H1 (cell line): ENCODE results near the gene IRF2BP2. TPM values are rescaled to one million over a fixed set of nuclear protein-coding genes. Genes with fewer than 3 reads are reported as not detected.

Experiments
- CTCF ChIA-PET: fragments of 300-600 bp; sonication (Branson Sonifier 250); formaldehyde crosslinking; loops from one replicate; lab custom pipeline; 2021; ENCODE audit not compliant: partially characterized antibody; lab: Charles Lee
- POLR2A ChIA-PET: fragments of 300-600 bp; sonication (Branson Sonifier 250); formaldehyde crosslinking; loops from one replicate; lab custom pipeline; 2021; ENCODE audit warnings: inconsistent platforms; ENCODE audit not compliant: partially characterized antibody; lab: Charles Lee
- DNase-seq, 2 experiments: peaks; one replicate each; pipeline versions ENCODE4 v3.0.0 to v3.0.0-alpha.2; 2010 to 2022; ENCODE audit warnings: low spot score in 2 of 2, low read depth in 1 of 2, mixed read lengths in 1 of 2
- FAIRE-seq: peaks from 2 replicates; lab custom pipeline; 2011; peaks lifted over from hg19 to GRCh38; lab: Jason Lieb, UNC
- H2AFZ ChIP-seq: 2 replicates; pipeline ENCODE4 v1.8.1; 2012; ENCODE audit warnings: low read length, inconsistent platforms
- H2AK5ac ChIP-seq: 2 replicates; pipeline ENCODE4 v1.6.1; 2013; ENCODE audit warnings: low read depth, low read length
- H2BK120ac ChIP-seq: replicated peaks from 2 replicates; pipeline ENCODE3; 2013; ENCODE audit warnings: low read depth, low read length, inconsistent platforms
- H2BK12ac ChIP-seq: 2 replicates; pipeline ENCODE4 v1.6.1; 2013; ENCODE audit warnings: low read depth, low read length
- H2BK15ac ChIP-seq: 2 replicates; pipeline ENCODE4 v1.6.1; 2013; ENCODE audit warnings: low read length
- H2BK20ac ChIP-seq: 2 replicates; pipeline ENCODE4 v1.6.1; 2013; ENCODE audit warnings: low read length
- H2BK5ac ChIP-seq: 2 replicates; pipeline ENCODE4 v1.6.1; 2013; ENCODE audit warnings: low read depth, low read length
- H3K14ac ChIP-seq: 2 replicates; pipeline ENCODE4 v1.6.1; 2013; ENCODE audit warnings: inconsistent platforms; ENCODE audit not compliant: insufficient read length
- H3K18ac ChIP-seq: 2 replicates; pipeline ENCODE4 v1.6.1; 2013; ENCODE audit warnings: low read length; ENCODE audit errors: extremely low read depth
- H3K23ac ChIP-seq: 2 replicates; pipeline ENCODE4 v1.6.1; 2013; ENCODE audit warnings: inconsistent platforms; ENCODE audit not compliant: insufficient read length
- H3K23me2 ChIP-seq: 2 replicates; pipeline ENCODE4 v1.6.1; 2013; ENCODE audit warnings: low read depth, low read length
- H3K27ac ChIP-seq: 2 replicates; pipeline ENCODE4 v1.6.1; 2011; ENCODE audit warnings: low read depth, low read length, inconsistent platforms
- H3K27me3 ChIP-seq, 4 experiments: replicated peaks in 1 of 4; 1 replicate in 1 of 4; 2 replicates in 3 of 4; pipeline versions ENCODE4 v1.6.1 to v1.8.1; 2011 to 2013; ENCODE audit warnings: low read length in 3 of 4, mild to moderate bottlenecking in 3 of 4, inconsistent platforms in 2 of 4, mixed read lengths in 2 of 4, moderate library complexity in 1 of 4; ENCODE audit not compliant: control insufficient read depth in 3 of 4, insufficient read depth in 3 of 4; ENCODE audit errors: extremely low read depth in 1 of 4
- H3K36me3 ChIP-seq, 4 experiments: 2 replicates each; pipeline versions ENCODE4 v1.6.1 to v1.8.1; 2011 to 2013; ENCODE audit warnings: mild to moderate bottlenecking in 4 of 4, low read length in 3 of 4, moderate library complexity in 2 of 4, control low read depth in 1 of 4, inconsistent platforms in 1 of 4; ENCODE audit not compliant: insufficient read depth in 4 of 4, control insufficient read depth in 2 of 4
- H3K4ac ChIP-seq: replicated peaks from 2 replicates; pipeline ENCODE3; 2013; ENCODE audit warnings: low read length, low read depth, mixed read lengths, inconsistent platforms; ENCODE audit not compliant: insufficient read length
- H3K4me1 ChIP-seq, 4 experiments: replicated peaks in 1 of 4; 1 replicate in 1 of 4; 2 replicates in 3 of 4; pipeline versions ENCODE4 v1.6.1 to v1.8.1; 2011 to 2013; ENCODE audit warnings: low read length in 3 of 4, inconsistent platforms in 2 of 4, mixed read lengths in 1 of 4; ENCODE audit not compliant: insufficient read depth in 4 of 4, control insufficient read depth in 3 of 4
- H3K4me2 ChIP-seq, 2 experiments: 2 replicates each; pipeline versions ENCODE4 v1.6.1 to v1.8.1; 2011 to 2013; ENCODE audit warnings: low read depth in 2 of 2, low read length in 2 of 2, control low read depth in 1 of 2, inconsistent platforms in 1 of 2, mild to moderate bottlenecking in 1 of 2; ENCODE audit not compliant: insufficient read depth in 1 of 2
- H3K4me3 ChIP-seq, 4 experiments: fragments of 200-600, 300-600 bp in 1 of 4; sonication (generic), shearing (Covaris generic), sonication (Bioruptor Twin) in 1 of 4; 2 replicates each; pipeline versions ENCODE4 v1.5.1 to v1.8.1; 2011 to 2016; ENCODE audit warnings: low read length in 4 of 4, low read depth in 3 of 4, control low read depth in 2 of 4, inconsistent platforms in 2 of 4, mild to moderate bottlenecking in 2 of 4, mixed read lengths in 1 of 4, moderate library complexity in 1 of 4; ENCODE audit not compliant: insufficient read depth in 2 of 4; ENCODE audit errors: extremely low read depth in 1 of 4
- H3K56ac ChIP-seq: replicated peaks from 2 replicates; pipeline ENCODE3; 2013; ENCODE audit warnings: low read depth, mild to moderate bottlenecking, mixed read lengths, low read length, inconsistent platforms; ENCODE audit not compliant: insufficient read length
- H3K79me1 ChIP-seq: 2 replicates; pipeline ENCODE4 v1.6.1; 2013; ENCODE audit warnings: low read depth, low read length, control low read depth
- H3K79me2 ChIP-seq, 2 experiments: 2 replicates each; pipeline versions ENCODE4 v1.6.1 to v1.8.1; 2012 to 2013; ENCODE audit warnings: low read length in 2 of 2, mild to moderate bottlenecking in 2 of 2, inconsistent platforms in 1 of 2; ENCODE audit not compliant: insufficient read depth in 2 of 2, control insufficient read depth in 1 of 2
- H3K9ac ChIP-seq, 4 experiments: replicated peaks in 1 of 4; 1 replicate in 1 of 4; 2 replicates in 3 of 4; pipeline versions ENCODE4 v1.6.1 to v1.8.1; 2011 to 2013; ENCODE audit warnings: low read depth in 3 of 4, low read length in 3 of 4, control low read depth in 2 of 4, mild to moderate bottlenecking in 2 of 4, moderate library complexity in 2 of 4, inconsistent platforms in 1 of 4; ENCODE audit errors: extremely low read depth in 1 of 4
- H3K9me3 ChIP-seq, 2 experiments: 2 replicates each; pipeline versions ENCODE4 v1.6.1 to v1.8.1; 2012 to 2013; ENCODE audit warnings: mild to moderate bottlenecking in 2 of 2, moderate library complexity in 2 of 2, control low read depth in 1 of 2, inconsistent platforms in 1 of 2, low read depth in 1 of 2, low read length in 1 of 2, mixed read lengths in 1 of 2; ENCODE audit not compliant: insufficient read depth in 2 of 2
- H4K20me1 ChIP-seq, 2 experiments: replicated peaks in 1 of 2; 2 replicates each; pipeline versions ENCODE3 to v1.8.1; 2011 to 2013; ENCODE audit warnings: inconsistent platforms in 2 of 2, low read length in 2 of 2, mild to moderate bottlenecking in 1 of 2; ENCODE audit not compliant: insufficient read depth in 2 of 2, control insufficient read depth in 1 of 2
- H4K5ac ChIP-seq: 2 replicates; pipeline ENCODE4 v1.6.1; 2013; ENCODE audit warnings: low read length, low read depth, mixed read lengths, inconsistent platforms; ENCODE audit not compliant: insufficient read length
- H4K8ac ChIP-seq: 2 replicates; pipeline ENCODE4 v1.8.0; 2013; ENCODE audit warnings: mild to moderate bottlenecking, moderate library complexity, low read length, inconsistent platforms; ENCODE audit not compliant: insufficient read depth; ENCODE audit errors: extremely low read depth
- H4K91ac ChIP-seq: replicated peaks from 2 replicates; pipeline ENCODE3; 2013; ENCODE audit warnings: low read length, mixed read lengths, inconsistent platforms; ENCODE audit not compliant: insufficient read length
- CBX8 ChIP-seq: fragments of 300-800, 300-1000 bp; sonication (generic); IDR thresholded peaks from 2 replicates; pipeline ENCODE4 v1.7.1; 2016; ENCODE audit warnings: low read depth, low read length, borderline replicate concordance
- EP300 ChIP-seq, 2 experiments: IDR thresholded peaks; 1 replicate in 1 of 2; 2 replicates in 1 of 2; pipeline ENCODE4 v1.6.1; 2011 to 2012; ENCODE audit warnings: low read depth in 2 of 2, low read length in 2 of 2, mild to moderate bottlenecking in 2 of 2, borderline replicate concordance in 1 of 2, inconsistent platforms in 1 of 2, moderate library complexity in 1 of 2
- EZH2 ChIP-seq: fragments of 200-600 bp; sonication (generic); IDR thresholded peaks from 2 replicates; pipeline ENCODE4 v1.7.1; 2012; ENCODE audit warnings: low read depth, mild to moderate bottlenecking, moderate library complexity, low read length, inconsistent platforms; ENCODE audit not compliant: severe bottlenecking
- GABPA ChIP-seq: IDR thresholded peaks from 2 replicates; pipeline ENCODE4 v1.6.1; 2011; ENCODE audit warnings: mild to moderate bottlenecking, low read length, moderate library complexity, borderline replicate concordance; ENCODE audit not compliant: insufficient read depth
- NANOG ChIP-seq: IDR thresholded peaks from 2 replicates; pipeline ENCODE4 v1.6.1; 2011; ENCODE audit warnings: low read length, low read depth, mild to moderate bottlenecking, inconsistent platforms; ENCODE audit not compliant: insufficient read depth, poor library complexity, severe bottlenecking
- RFX5 ChIP-seq: IDR thresholded peaks from 2 replicates; pipeline ENCODE4 v1.6.1; 2011; ENCODE audit warnings: low read depth, low read length, improper control_type of control experiment, borderline replicate concordance
- WGBS, 2 experiments: shearing (Covaris generic) in 1 of 2; methylation state at CpG; one replicate each; pipeline versions ENCODE4 v1.1.6 to v1.1.7; 2013 to 2015; ENCODE audit warnings: low lambda C conversion rate in 2 of 2, mixed read lengths in 2 of 2, inconsistent platforms in 1 of 2, low coverage in 1 of 2, missing lambda C conversion rate in 1 of 2; ENCODE audit not compliant: insufficient replicate concordance in 2 of 2, insufficient coverage in 1 of 2, insufficient read length in 1 of 2; ENCODE audit errors: extremely low coverage in 1 of 2, missing lambda C conversion rate in 1 of 2; 5-methylcytosine and 5-hydroxymethylcytosine counted together
- polyA plus RNA-seq, 7 experiments: library from polyadenylated mRNA; depleted of rRNA in 3 of 7; stranded (reverse) in 5 of 7; unstranded in 2 of 7; fragments of >200 nt in 5 of 7; fragments of 200-250 nt in 2 of 7; gene quantifications; 1 replicate in 5 of 7; 2 replicates in 1 of 7; 4 replicates in 1 of 7; pipeline versions ENCODE4 v1.2.1 to v1.2.3, GENCODE V29; 2011 to 2013; ENCODE audit warnings: missing spikeins in 2 of 7, mixed read lengths in 2 of 7
- total RNA-seq: library from RNA; stranded (reverse); fragmentation: NEBNext Ultra II Directional; extraction: Animal tissue kit (Norgen Biotek cat#: 25700); gene quantifications from 2 replicates; pipeline ENCODE4 v1.2.1, GENCODE V29; 2021
- TF ChIP-seq, protein P1 (sequence below): IDR thresholded peaks from 2 replicates; pipeline ENCODE4 v1.6.1; 2012; ENCODE audit warnings: low read length, inconsistent platforms
- TF ChIP-seq, protein P2 (sequence below): IDR thresholded peaks from 2 replicates; pipeline ENCODE4 v1.6.1; 2012; ENCODE audit warnings: inconsistent platforms

The IRF2BP2 gene
- total and polyA plus RNA-seq, 2 of the 8 experiments (the other 6 are each of a cell fraction or from before 2014, with no cell fraction given), result 24.9 to 67.5 TPM

DNA sequence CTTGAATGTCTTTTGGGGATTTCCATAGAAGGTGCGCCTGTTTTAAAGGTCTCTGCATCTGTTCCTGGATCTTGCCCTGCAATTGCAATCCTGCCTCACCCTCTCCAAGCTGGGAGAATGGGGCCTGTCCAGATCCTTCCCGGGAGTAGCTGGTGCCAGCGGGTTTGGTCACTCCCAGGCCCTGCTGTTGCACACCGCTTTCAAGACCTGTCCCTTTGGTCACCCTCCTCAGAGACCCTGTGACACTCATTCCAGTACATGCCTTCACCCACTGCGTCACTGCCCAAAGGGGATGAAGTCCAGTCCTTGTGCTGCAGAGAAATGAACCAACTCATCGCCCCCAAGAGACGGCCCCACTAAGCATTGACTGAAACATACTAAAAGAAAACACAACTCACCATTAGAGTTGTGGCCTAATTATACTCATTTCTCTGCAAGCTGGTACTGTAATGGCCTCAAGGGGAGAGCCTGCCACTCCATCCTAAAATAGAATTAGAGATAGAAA is 1.9 kb upstream of the IRF2BP2 start:
- Histone ChIP-seq H3K4me2 (peak overlapping the region; percentile 92 to 94), H3K18ac (peak overlapping the region; percentile 80), H3K23ac (no peak overlapping the region), H3K56ac (no peak overlapping the region), H3K9me3 (no peaks in the 10 kb centered on the region), H4K91ac (no peak overlapping the region), H3K14ac (no peak overlapping the region), H2BK20ac (peak overlapping the region; percentile 38; the same call in 1 of the 2 replicates), H3K79me2 (peaks cover 11 to 23% of the 10 kb centered on the region in 2 experiments), H3K36me3 (peaks cover 3 to 11% (median 4%) of the 10 kb centered on the region in 4 experiments; a peak in 4 of 8 replicates), H4K5ac (peak overlapping the region; percentile 57), H2AFZ (no peak overlapping the region), H3K9ac (peak overlapping the region; percentile 35 to 65 (median 42)), H2BK120ac (no peak overlapping the region), H2AK5ac (peak overlapping the region; percentile 97; the same call in 1 of the 2 replicates), H4K8ac (no peak overlapping the region), H3K27ac (no peak overlapping the region; the same call in 1 of the 2 replicates), H4K20me1 (peaks cover 6 to 13% of the 10 kb centered on the region in 2 experiments), H2BK5ac (peak overlapping the region; percentile 90), H2BK15ac (peak overlapping the region; percentile 82), H2BK12ac (peak overlapping the region; percentile 97), H3K4ac (no peak overlapping the region), H3K79me1 (no peaks in the 10 kb centered on the region), H3K4me3 (peak overlapping the region in 1 of 4 experiments; percentile 98; a peak in 2 of 8 replicates), H3K27me3 (no peaks in the 10 kb centered on the region), H3K23me2 (peaks cover 12% of the 10 kb centered on the region; the same call in 1 of the 2 replicates), H3K4me1 (peaks cover 9 to 27% (median 19%) of the 10 kb centered on the region in 4 experiments)
- WGBS, 2 experiments, result 83% methylated on average over 7 of the region's 7 CpGs; no CpG with 5 or more reads in 1 of the 2 experiments
- ChIA-PET CTCF (interaction anchor here (0.6 to 2.3 kb wide), 14 partner anchors 10 to 471 kb away, joined by 3 to 11 read pairs (median 4); no protein-coding TSS in a partner anchor), POLR2A (interaction anchor here (0.6 to 4.0 kb wide), 21 partner anchors 8 to 472 kb away, joined by 3 to 35 read pairs (median 4); no protein-coding TSS in a partner anchor)
- DNase-seq (no peak), FAIRE-seq (no peak)
- TF ChIP-seq, protein P1, sequence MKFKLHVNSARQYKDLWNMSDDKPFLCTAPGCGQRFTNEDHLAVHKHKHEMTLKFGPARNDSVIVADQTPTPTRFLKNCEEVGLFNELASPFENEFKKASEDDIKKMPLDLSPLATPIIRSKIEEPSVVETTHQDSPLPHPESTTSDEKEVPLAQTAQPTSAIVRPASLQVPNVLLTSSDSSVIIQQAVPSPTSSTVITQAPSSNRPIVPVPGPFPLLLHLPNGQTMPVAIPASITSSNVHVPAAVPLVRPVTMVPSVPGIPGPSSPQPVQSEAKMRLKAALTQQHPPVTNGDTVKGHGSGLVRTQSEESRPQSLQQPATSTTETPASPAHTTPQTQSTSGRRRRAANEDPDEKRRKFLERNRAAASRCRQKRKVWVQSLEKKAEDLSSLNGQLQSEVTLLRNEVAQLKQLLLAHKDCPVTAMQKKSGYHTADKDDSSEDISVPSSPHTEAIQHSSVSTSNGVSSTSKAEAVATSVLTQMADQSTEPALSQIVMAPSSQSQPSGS, result no peak
- TF ChIP-seq NANOG (no peak), GABPA (no peak), RFX5 (no peak), EZH2 (no peak), EP300 (IDR thresholded peaks at IDR 0.05; ENCODE audit: borderline replicate concordance in 1 of 2, low read depth in 2 of 2, low read length in 2 of 2) (no peak), CBX8 (no peak)
- TF ChIP-seq, protein P2, sequence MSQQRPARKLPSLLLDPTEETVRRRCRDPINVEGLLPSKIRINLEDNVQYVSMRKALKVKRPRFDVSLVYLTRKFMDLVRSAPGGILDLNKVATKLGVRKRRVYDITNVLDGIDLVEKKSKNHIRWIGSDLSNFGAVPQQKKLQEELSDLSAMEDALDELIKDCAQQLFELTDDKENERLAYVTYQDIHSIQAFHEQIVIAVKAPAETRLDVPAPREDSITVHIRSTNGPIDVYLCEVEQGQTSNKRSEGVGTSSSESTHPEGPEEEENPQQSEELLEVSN, result no peak
